ENCODE results near the gene ITSN1.
"Not testable (repeated sequence)": the region's sequence is repeated elsewhere in the genome, so short reads cannot be mapped to it uniquely, and the experiment has no call there.

The ITSN1 gene

DNA sequence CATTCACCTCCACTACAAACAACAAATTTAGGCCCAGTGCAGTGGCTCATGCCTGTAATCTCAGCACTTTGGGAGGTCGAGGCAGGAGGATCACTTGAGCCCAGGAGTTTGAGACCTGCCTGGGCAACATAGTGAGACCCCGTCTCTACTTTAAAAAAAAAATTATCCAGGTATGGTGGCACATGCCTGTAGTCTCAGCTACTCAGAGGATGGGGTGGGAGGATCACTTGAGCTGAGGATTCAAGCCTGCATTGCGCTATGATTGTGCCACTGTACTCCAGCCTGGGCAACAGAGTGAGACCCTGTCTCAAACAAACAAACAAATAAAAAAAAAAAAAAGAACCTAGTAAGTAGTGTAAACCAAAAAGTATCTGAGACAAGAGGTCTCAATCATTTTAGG, 86.8 kb downstream of the ITSN1 start:
- not testable (repeated sequence) for H3K36me3 ChIP-seq (ENCODE audit: insufficient read depth, low read length); H3K79me2 ChIP-seq (ENCODE audit: control insufficient read depth, insufficient read depth, low read length, unreplicated experiment); H3K27me3 ChIP-seq (ENCODE audit: insufficient read depth, low read length); H2AFZ ChIP-seq (ENCODE audit: low read length, unreplicated experiment); H3K4me3 ChIP-seq (ENCODE audit: low read depth, low read length); H3K27ac ChIP-seq (ENCODE audit: low read depth, low read length); H3K4me1 ChIP-seq (ENCODE audit: control insufficient read depth, insufficient read depth, low read length, unreplicated experiment)

GRCh38 chr21:33729641-33730040, 87.3 kb downstream of the ITSN1 start:
- Histone ChIP-seq H3K4me3 (ENCODE audit: low read depth, low read length) (no peak overlapping the region), H3K36me3 (ENCODE audit: insufficient read depth, low read length) (peaks cover 2% of the 10 kb centered on the region; the same call in 1 of the 2 replicates), H2AFZ (ENCODE audit: low read length, unreplicated experiment) (no peak overlapping the region), H3K27ac (ENCODE audit: low read depth, low read length) (no peak overlapping the region), H3K4me1 (ENCODE audit: control insufficient read depth, insufficient read depth, low read length, unreplicated experiment) (peaks cover 9% of the 10 kb centered on the region), H3K27me3 (ENCODE audit: insufficient read depth, low read length) (no peaks in the 10 kb centered on the region), H3K79me2 (ENCODE audit: control insufficient read depth, insufficient read depth, low read length, unreplicated experiment) (no peaks in the 10 kb centered on the region)

GRCh38 chr21:33731447-33731846, 89.1 kb downstream of the ITSN1 start:
- Histone ChIP-seq H3K4me3 (ENCODE audit: low read depth, low read length) (no peak overlapping the region), H3K79me2 (ENCODE audit: control insufficient read depth, insufficient read depth, low read length, unreplicated experiment) (no peaks in the 10 kb centered on the region), H2AFZ (ENCODE audit: low read length, unreplicated experiment) (no peak overlapping the region), H3K27ac (ENCODE audit: low read depth, low read length) (no peak overlapping the region), H3K27me3 (ENCODE audit: insufficient read depth, low read length) (no peaks in the 10 kb centered on the region), H3K36me3 (ENCODE audit: insufficient read depth, low read length) (0 out of 2 replicates have a peak, but pooled peaks cover 7% of the 10 kb centered on the region), H3K4me1 (ENCODE audit: control insufficient read depth, insufficient read depth, low read length, unreplicated experiment) (peaks cover 9% of the 10 kb centered on the region)

- H3K36me3 ChIP-seq (ENCODE audit: insufficient read depth, low read length) = peaks cover 12% of the 10 kb centered on the region; the same call in 1 of the 2 replicates
- H3K79me2 ChIP-seq (ENCODE audit: control insufficient read depth, insufficient read depth, low read length, unreplicated experiment) = no peaks in the 10 kb centered on the region
- peaks cover 9% of the 10 kb centered on the region for H3K4me1 ChIP-seq (ENCODE audit: control insufficient read depth, insufficient read depth, low read length, unreplicated experiment)
- no peak overlapping the region for H2AFZ ChIP-seq (ENCODE audit: low read length, unreplicated experiment)
- no peaks in the 10 kb centered on the region for H3K27me3 ChIP-seq (ENCODE audit: insufficient read depth, low read length)
- no peak overlapping the region for H3K4me3 ChIP-seq (ENCODE audit: low read depth, low read length)
- H3K27ac ChIP-seq (ENCODE audit: low read depth, low read length) = no peak overlapping the region
Observed at GRCh38 chr21:33732038-33732437, 89.7 kb downstream of the ITSN1 start.

DNA sequence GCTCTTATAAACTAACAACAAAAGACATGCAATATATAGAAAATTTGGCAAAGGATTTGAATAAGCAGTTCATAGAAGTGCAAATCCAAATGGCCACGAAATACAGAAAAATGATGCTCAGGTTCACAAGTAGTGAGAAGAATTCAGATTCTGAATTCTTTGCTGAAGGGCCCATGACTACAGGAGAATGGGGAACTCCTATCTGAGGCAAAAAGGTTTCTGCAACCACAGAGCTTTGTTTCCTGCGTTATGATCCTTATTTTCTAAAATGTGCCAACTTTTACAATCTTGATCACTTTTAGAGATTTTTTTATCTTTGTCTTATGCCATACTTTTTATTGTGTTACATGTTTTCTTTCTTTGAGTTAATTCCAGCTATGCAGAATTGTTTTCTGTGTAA, 91.3 kb downstream of the ITSN1 start:
- Histone ChIP-seq H2AFZ (ENCODE audit: low read length, unreplicated experiment) (no peak overlapping the region), H3K27ac (ENCODE audit: low read depth, low read length) (no peak overlapping the region), H3K4me1 (ENCODE audit: control insufficient read depth, insufficient read depth, low read length, unreplicated experiment) (peaks cover 9% of the 10 kb centered on the region), H3K36me3 (ENCODE audit: insufficient read depth, low read length) (peaks cover 12% of the 10 kb centered on the region; the same call in 1 of the 2 replicates), H3K79me2 (ENCODE audit: control insufficient read depth, insufficient read depth, low read length, unreplicated experiment) (no peaks in the 10 kb centered on the region), H3K27me3 (ENCODE audit: insufficient read depth, low read length) (no peaks in the 10 kb centered on the region), H3K4me3 (ENCODE audit: low read depth, low read length) (no peak overlapping the region)

GRCh38 chr21:33734291-33734690, 92.0 kb downstream of the ITSN1 start:
- Histone ChIP-seq H2AFZ (ENCODE audit: low read length, unreplicated experiment) (no peak overlapping the region), H3K79me2 (ENCODE audit: control insufficient read depth, insufficient read depth, low read length, unreplicated experiment) (no peaks in the 10 kb centered on the region), H3K27me3 (ENCODE audit: insufficient read depth, low read length) (no peaks in the 10 kb centered on the region), H3K36me3 (ENCODE audit: insufficient read depth, low read length) (peaks cover 12% of the 10 kb centered on the region; the same call in 1 of the 2 replicates), H3K27ac (ENCODE audit: low read depth, low read length) (no peak overlapping the region), H3K4me1 (ENCODE audit: control insufficient read depth, insufficient read depth, low read length, unreplicated experiment) (peaks cover 9% of the 10 kb centered on the region), H3K4me3 (ENCODE audit: low read depth, low read length) (no peak overlapping the region)

DNA sequence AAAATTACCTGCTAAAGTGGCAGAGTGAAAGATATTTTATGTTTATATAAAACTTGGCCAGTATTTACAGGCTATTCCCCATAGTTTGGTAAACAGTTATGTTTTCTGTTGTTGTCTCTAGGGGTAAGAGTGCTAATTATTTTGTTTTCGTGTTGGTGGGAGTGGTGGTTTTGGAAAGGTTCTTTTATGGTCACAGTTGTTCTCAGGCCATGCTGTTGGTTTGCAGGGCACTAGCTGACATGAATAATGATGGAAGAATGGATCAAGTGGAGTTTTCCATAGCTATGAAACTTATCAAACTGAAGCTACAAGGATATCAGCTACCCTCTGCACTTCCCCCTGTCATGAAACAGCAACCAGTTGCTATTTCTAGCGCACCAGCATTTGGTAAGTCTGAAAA, 92.5 kb downstream of the ITSN1 start:
- Histone ChIP-seq H3K79me2 (ENCODE audit: control insufficient read depth, insufficient read depth, low read length, unreplicated experiment) (no peaks in the 10 kb centered on the region), H3K4me3 (ENCODE audit: low read depth, low read length) (no peak overlapping the region), H3K4me1 (ENCODE audit: control insufficient read depth, insufficient read depth, low read length, unreplicated experiment) (peaks cover 9% of the 10 kb centered on the region), H3K27ac (ENCODE audit: low read depth, low read length) (no peak overlapping the region), H2AFZ (ENCODE audit: low read length, unreplicated experiment) (no peak overlapping the region), H3K27me3 (ENCODE audit: insufficient read depth, low read length) (no peaks in the 10 kb centered on the region), H3K36me3 (ENCODE audit: insufficient read depth, low read length) (peaks cover 12% of the 10 kb centered on the region; the same call in 1 of the 2 replicates)

DNA sequence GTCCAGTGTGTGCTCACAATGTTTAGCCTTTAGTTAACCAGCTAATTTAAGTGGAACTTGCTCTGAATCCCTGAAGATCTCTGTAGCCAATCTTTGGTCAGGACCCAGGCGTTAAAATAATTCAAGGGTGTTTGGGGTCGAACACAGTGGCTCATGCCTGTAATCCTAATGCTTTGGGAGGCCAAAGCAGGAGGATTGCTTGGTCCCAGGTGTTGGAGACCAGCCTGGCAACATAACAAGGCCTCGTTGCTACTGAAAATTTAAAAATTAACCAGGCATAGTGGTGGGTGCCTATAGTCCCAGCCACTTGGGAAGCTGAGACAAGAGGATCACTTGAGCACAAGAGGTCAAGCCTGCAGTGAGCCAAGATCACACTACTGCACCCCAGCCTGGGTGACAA, 94.3 kb downstream of the ITSN1 start:
- peaks cover 12% of the 10 kb centered on the region; the same call in 1 of the 2 replicates for H3K36me3 ChIP-seq (ENCODE audit: insufficient read depth, low read length)
- H3K27me3 ChIP-seq (ENCODE audit: insufficient read depth, low read length) = no peaks in the 10 kb centered on the region
- H3K79me2 ChIP-seq (ENCODE audit: control insufficient read depth, insufficient read depth, low read length, unreplicated experiment) = no peaks in the 10 kb centered on the region
- no peak overlapping the region for H3K27ac ChIP-seq (ENCODE audit: low read depth, low read length)
- H3K4me1 ChIP-seq (ENCODE audit: control insufficient read depth, insufficient read depth, low read length, unreplicated experiment) = peaks cover under 1% of the 10 kb centered on the region
- no peak overlapping the region for H3K4me3 ChIP-seq (ENCODE audit: low read depth, low read length)
- no peak overlapping the region for H2AFZ ChIP-seq (ENCODE audit: low read length, unreplicated experiment)

GRCh38 chr21:33739701-33740100, 97.4 kb downstream of the ITSN1 start:
- Histone ChIP-seq H2AFZ (ENCODE audit: low read length, unreplicated experiment) (no peak overlapping the region), H3K4me1 (ENCODE audit: control insufficient read depth, insufficient read depth, low read length, unreplicated experiment) (no peaks in the 10 kb centered on the region), H3K36me3 (ENCODE audit: insufficient read depth, low read length) (peaks cover 19% of the 10 kb centered on the region; the same call in 1 of the 2 replicates), H3K27ac (ENCODE audit: low read depth, low read length) (no peak overlapping the region), H3K4me3 (ENCODE audit: low read depth, low read length) (no peak overlapping the region), H3K27me3 (ENCODE audit: insufficient read depth, low read length) (no peaks in the 10 kb centered on the region), H3K79me2 (ENCODE audit: control insufficient read depth, insufficient read depth, low read length, unreplicated experiment) (no peaks in the 10 kb centered on the region)

DNA sequence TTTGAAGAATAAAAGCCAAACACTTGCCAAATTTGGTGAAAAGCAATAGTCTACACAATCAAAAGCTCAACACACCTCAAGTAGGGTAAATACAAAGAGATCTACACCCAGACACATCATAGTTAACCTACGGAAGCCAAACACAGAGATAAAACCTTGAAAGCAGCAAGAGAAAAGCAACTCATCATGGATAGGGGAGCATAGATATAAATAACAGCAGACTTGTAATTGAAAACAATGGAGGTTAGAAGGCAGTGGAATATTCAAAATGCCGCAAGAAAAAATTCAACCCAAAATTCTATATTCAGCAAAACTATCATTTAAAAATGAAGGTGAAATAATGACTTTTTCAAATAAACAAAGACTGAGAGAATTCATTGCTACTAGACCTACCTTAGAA, 105.1 kb downstream of the ITSN1 start:
- H3K36me3 ChIP-seq (ENCODE audit: insufficient read depth, low read length) = peaks cover 34% of the 10 kb centered on the region
- H3K4me1 ChIP-seq (ENCODE audit: control insufficient read depth, insufficient read depth, low read length, unreplicated experiment) = peaks cover 16% of the 10 kb centered on the region

DNA sequence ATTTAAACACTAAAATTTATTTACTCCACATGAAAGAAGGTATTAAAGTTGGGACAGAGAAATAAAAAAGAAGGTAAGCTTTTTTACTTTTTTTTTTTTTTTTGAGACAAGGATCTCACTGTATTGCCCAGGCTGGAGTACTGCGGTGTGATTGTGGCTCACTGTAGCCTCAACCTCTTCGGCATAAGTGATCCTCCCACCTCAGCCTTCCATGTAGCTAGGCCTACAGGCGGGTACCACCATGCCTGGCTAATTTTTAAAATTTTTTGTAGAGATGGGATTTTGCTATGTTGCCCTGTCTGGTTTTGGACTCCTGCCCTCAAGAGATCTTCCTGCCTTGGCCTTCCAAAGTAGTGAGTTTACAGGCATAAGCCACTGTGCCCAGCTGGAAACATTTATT, 106.6 kb downstream of the ITSN1 start:
- Histone ChIP-seq H3K79me2 (ENCODE audit: control insufficient read depth, insufficient read depth, low read length, unreplicated experiment) (no peaks in the 10 kb centered on the region), H3K4me1 (ENCODE audit: control insufficient read depth, insufficient read depth, low read length, unreplicated experiment) (peaks cover 16% of the 10 kb centered on the region), H3K27me3 (ENCODE audit: insufficient read depth, low read length) (no peaks in the 10 kb centered on the region), H2AFZ (ENCODE audit: low read length, unreplicated experiment) (no peak overlapping the region), H3K36me3 (ENCODE audit: insufficient read depth, low read length) (peaks cover 36% of the 10 kb centered on the region), H3K27ac (ENCODE audit: low read depth, low read length) (no peak overlapping the region), H3K4me3 (ENCODE audit: low read depth, low read length) (no peak overlapping the region)

More for the DNA sequence above, 105.1 kb downstream of the ITSN1 start:
- H3K27me3 ChIP-seq (ENCODE audit: insufficient read depth, low read length) = no peaks in the 10 kb centered on the region
- H3K79me2 ChIP-seq (ENCODE audit: control insufficient read depth, insufficient read depth, low read length, unreplicated experiment) = no peaks in the 10 kb centered on the region
- H3K4me3 ChIP-seq (ENCODE audit: low read depth, low read length) = no peak overlapping the region
- no peak overlapping the region for H2AFZ ChIP-seq (ENCODE audit: low read length, unreplicated experiment)
- H3K27ac ChIP-seq (ENCODE audit: low read depth, low read length) = no peak overlapping the region
